ENCODE results near the gene RNF123.
A peak's percentile ranks its signal among the peaks of the same experiment; 100 is the strongest.

DNA sequence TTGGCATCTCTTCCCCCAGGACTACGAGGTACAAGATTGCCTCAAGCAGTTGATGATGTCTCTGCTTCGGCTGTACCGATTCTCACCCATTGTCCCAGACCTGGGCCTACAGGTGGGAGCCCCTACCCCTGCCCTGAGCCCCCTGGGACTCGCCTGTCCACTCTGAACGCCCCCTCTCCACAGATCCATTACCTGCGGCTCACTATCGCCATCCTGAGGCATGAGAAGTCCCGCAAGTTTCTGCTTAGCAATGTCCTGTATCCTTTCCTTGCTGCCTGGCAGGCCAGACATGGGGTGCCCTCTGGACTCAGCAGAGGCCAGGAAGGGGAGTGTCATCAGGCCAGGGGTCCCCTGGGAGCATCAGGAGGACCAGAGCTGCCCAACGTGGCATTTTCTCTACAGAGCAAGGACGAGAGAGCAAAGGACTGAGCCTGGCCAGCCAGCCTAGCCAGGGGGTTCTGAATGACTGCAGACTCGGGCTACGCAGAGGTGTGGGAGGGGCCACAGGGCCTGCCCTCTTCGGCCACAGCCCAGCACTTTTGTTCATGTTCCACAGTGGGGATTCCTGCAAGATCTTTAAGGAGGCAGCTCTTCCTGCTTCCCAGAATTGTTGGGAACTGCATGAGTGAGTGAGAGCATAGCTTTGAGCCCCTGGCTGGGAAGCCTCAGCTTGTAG is 11.2 kb downstream of the RNF123 start:
- TF ChIP-seq, protein P1, sequence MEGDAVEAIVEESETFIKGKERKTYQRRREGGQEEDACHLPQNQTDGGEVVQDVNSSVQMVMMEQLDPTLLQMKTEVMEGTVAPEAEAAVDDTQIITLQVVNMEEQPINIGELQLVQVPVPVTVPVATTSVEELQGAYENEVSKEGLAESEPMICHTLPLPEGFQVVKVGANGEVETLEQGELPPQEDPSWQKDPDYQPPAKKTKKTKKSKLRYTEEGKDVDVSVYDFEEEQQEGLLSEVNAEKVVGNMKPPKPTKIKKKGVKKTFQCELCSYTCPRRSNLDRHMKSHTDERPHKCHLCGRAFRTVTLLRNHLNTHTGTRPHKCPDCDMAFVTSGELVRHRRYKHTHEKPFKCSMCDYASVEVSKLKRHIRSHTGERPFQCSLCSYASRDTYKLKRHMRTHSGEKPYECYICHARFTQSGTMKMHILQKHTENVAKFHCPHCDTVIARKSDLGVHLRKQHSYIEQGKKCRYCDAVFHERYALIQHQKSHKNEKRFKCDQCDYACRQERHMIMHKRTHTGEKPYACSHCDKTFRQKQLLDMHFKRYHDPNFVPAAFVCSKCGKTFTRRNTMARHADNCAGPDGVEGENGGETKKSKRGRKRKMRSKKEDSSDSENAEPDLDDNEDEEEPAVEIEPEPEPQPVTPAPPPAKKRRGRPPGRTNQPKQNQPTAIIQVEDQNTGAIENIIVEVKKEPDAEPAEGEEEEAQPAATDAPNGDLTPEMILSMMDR (IDR thresholded peaks at IDR 0.05; ENCODE audit: extremely low read depth in 1 of 2, insufficient read depth in 1 of 2, low read depth in 1 of 2, low read length in 2 of 2) = peak in 1 of 2 donors; percentile 6
- no peak for TF ChIP-seq POLR2A (IDR thresholded peaks at IDR 0.05; ENCODE audit: low read depth, low read length)
- TF ChIP-seq EZH2 (IDR thresholded peaks at IDR 0.05; ENCODE audit: borderline replicate concordance, low read depth, low read length, severe bottlenecking) = no peak
- TF ChIP-seq FOS (IDR thresholded peaks at IDR 0.05; ENCODE audit: borderline replicate concordance, insufficient read depth, low read length) = no peak
- TF ChIP-seq, protein P2, sequence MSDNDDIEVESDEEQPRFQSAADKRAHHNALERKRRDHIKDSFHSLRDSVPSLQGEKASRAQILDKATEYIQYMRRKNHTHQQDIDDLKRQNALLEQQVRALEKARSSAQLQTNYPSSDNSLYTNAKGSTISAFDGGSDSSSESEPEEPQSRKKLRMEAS (IDR thresholded peaks at IDR 0.05; ENCODE audit: insufficient read depth, insufficient read length) = no peak
- TF ChIP-seq GATA2 (IDR thresholded peaks at IDR 0.05; ENCODE audit: insufficient read depth, insufficient read length, low read depth, low read length) = no peak
- no peak for TF ChIP-seq JUN (IDR thresholded peaks at IDR 0.05; ENCODE audit: borderline replicate concordance, insufficient read depth, insufficient read length, low read depth)
- TF ChIP-seq POLR2AphosphoS5 (IDR thresholded peaks at IDR 0.05; ENCODE audit: insufficient read depth, low read depth, low read length) = no peak
- TF ChIP-seq MYC (IDR thresholded peaks at IDR 0.05; ENCODE audit: low read depth, low read length) = no peak
